ENCODE results near the gene IFNK. TPM values are rescaled to one million over a fixed set of nuclear protein-coding genes. Genes with fewer than 3 reads are reported as not detected.
A peak's percentile ranks its signal among the peaks of the same experiment; 100 is the strongest.

IFNK gene
- total RNA-seq, 1 experiment from 2014 or later = not detected

DNA sequence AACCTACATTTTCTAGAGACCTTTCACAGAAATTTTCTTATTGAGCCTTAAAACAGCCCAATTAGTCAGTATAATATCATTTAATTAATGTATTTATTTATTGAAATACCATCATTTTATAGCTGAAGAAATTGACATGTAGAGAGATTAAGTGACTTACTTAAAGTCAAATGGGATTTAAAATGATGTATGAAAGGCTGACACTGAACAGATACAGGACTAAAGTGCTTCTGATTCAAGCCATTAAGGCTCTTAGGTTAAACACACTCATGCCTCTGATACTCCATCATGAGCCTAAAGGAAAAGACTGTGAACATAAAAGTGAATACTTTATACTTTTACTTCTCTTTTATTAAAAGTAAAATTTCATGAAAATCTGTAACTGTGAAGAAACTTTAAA is 36.4 kb downstream of the IFNK start:
- Mint-ChIP-seq H3K4me3 (ENCODE audit: low read depth, unreplicated experiment) (no peak overlapping the region), H3K9me3 (ENCODE audit: low read depth, unreplicated experiment) (no peaks in the 10 kb centered on the region), H3K27me3 (ENCODE audit: unreplicated experiment) (no peaks in the 10 kb centered on the region), H3K36me3 (ENCODE audit: insufficient read depth, unreplicated experiment) (peaks cover 8% of the 10 kb centered on the region), H3K4me1 (ENCODE audit: low read depth, unreplicated experiment) (peaks cover 9% of the 10 kb centered on the region), H3K27ac (ENCODE audit: unreplicated experiment) (no peak overlapping the region)
- DNase-seq = no peak
- CTCF ChIA-PET = no interaction called here
- BruUV-seq (replicated peaks) = no TSS peak
- intact Hi-C loops (cut with micrococcal nuclease; ENCODE audit: unreplicated experiment) = loop anchor here (10.0 kb wide), 1 partner anchor 144 kb away; no protein-coding TSS in a partner anchor
- TF ChIP-seq, protein P1, sequence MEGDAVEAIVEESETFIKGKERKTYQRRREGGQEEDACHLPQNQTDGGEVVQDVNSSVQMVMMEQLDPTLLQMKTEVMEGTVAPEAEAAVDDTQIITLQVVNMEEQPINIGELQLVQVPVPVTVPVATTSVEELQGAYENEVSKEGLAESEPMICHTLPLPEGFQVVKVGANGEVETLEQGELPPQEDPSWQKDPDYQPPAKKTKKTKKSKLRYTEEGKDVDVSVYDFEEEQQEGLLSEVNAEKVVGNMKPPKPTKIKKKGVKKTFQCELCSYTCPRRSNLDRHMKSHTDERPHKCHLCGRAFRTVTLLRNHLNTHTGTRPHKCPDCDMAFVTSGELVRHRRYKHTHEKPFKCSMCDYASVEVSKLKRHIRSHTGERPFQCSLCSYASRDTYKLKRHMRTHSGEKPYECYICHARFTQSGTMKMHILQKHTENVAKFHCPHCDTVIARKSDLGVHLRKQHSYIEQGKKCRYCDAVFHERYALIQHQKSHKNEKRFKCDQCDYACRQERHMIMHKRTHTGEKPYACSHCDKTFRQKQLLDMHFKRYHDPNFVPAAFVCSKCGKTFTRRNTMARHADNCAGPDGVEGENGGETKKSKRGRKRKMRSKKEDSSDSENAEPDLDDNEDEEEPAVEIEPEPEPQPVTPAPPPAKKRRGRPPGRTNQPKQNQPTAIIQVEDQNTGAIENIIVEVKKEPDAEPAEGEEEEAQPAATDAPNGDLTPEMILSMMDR (IDR thresholded peaks at IDR 0.05; ENCODE audit: unreplicated experiment) = no peak

DNA sequence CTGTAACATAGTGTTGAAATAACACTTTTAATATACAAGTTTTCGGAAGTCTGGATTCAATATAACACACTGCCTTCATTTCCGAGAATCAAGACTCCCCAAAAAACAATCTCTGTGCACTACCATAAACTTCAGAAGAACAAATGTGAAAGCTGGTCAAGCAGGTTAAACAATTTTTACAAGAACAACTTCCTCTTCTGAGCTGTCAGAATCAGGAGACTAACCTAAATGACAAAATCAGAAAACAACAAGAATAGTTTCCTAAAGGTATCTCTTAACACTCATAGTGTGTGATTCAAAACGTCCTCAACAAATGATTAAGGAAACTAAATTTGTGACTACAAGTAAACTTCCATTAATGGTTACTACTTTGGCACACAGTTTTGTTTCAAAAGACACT is 37.6 kb downstream of the IFNK start:
- Mint-ChIP-seq H3K4me1 (ENCODE audit: low read depth, unreplicated experiment) (peaks cover 9% of the 10 kb centered on the region), H3K36me3 (ENCODE audit: insufficient read depth, unreplicated experiment) (peaks cover 5% of the 10 kb centered on the region), H3K27ac (ENCODE audit: unreplicated experiment) (peak overlapping the region; percentile 49), H3K27me3 (ENCODE audit: unreplicated experiment) (no peaks in the 10 kb centered on the region), H3K4me3 (ENCODE audit: low read depth, unreplicated experiment) (no peak overlapping the region), H3K9me3 (ENCODE audit: low read depth, unreplicated experiment) (no peaks in the 10 kb centered on the region)
- CTCF ChIA-PET = no interaction called here
- no peak for DNase-seq
- TF ChIP-seq, protein P1 (IDR thresholded peaks at IDR 0.05; ENCODE audit: unreplicated experiment) = no peak
- intact Hi-C loops (cut with micrococcal nuclease; ENCODE audit: unreplicated experiment) = loop anchor here (10.0 kb wide), 1 partner anchor 143 kb away; no protein-coding TSS in a partner anchor
- no TSS peak for BruUV-seq (replicated peaks)

GRCh38 chr9:27563738-27564430 is 39.8 kb downstream of the IFNK start:
- BruUV-seq (replicated peaks) = no TSS peak

GRCh38 chr9:27564670-27565069 is 40.6 kb downstream of the IFNK start:
- Mint-ChIP-seq H3K4me1 (ENCODE audit: low read depth, unreplicated experiment) (peaks cover 9% of the 10 kb centered on the region), H3K4me3 (ENCODE audit: low read depth, unreplicated experiment) (no peak overlapping the region), H3K27me3 (ENCODE audit: unreplicated experiment) (no peaks in the 10 kb centered on the region), H3K36me3 (ENCODE audit: insufficient read depth, unreplicated experiment) (peaks cover 5% of the 10 kb centered on the region), H3K27ac (ENCODE audit: unreplicated experiment) (no peak overlapping the region), H3K9me3 (ENCODE audit: low read depth, unreplicated experiment) (no peaks in the 10 kb centered on the region)
- intact Hi-C loops (cut with micrococcal nuclease; ENCODE audit: unreplicated experiment) = loop anchor here (10.0 kb wide), 1 partner anchor 140 kb away; no protein-coding TSS in a partner anchor
- DNase-seq = no peak
- TF ChIP-seq, protein P1 (IDR thresholded peaks at IDR 0.05; ENCODE audit: unreplicated experiment) = no peak
- CTCF ChIA-PET = no interaction called here
- no TSS peak for BruUV-seq (replicated peaks)

More at GRCh38 chr9:27563738-27564430, 39.8 kb downstream of the IFNK start:
- CTCF ChIA-PET = no interaction called here
- no peaks in the 10 kb centered on the region for H3K27me3 Mint-ChIP-seq (ENCODE audit: unreplicated experiment)
- no peak overlapping the region for H3K4me3 Mint-ChIP-seq (ENCODE audit: low read depth, unreplicated experiment)
- H3K4me1 Mint-ChIP-seq (ENCODE audit: low read depth, unreplicated experiment) = peaks cover 9% of the 10 kb centered on the region
- no peak for DNase-seq
- intact Hi-C loops (cut with micrococcal nuclease; ENCODE audit: unreplicated experiment) = loop anchor here (10.0 kb wide), 1 partner anchor 141 kb away; no protein-coding TSS in a partner anchor
- H3K27ac Mint-ChIP-seq (ENCODE audit: unreplicated experiment) = no peak overlapping the region
- H3K36me3 Mint-ChIP-seq (ENCODE audit: insufficient read depth, unreplicated experiment) = peaks cover 5% of the 10 kb centered on the region
- TF ChIP-seq, protein P1 (IDR thresholded peaks at IDR 0.05; ENCODE audit: unreplicated experiment) = no peak
- no peaks in the 10 kb centered on the region for H3K9me3 Mint-ChIP-seq (ENCODE audit: low read depth, unreplicated experiment)

Data from Calu3 (cell line).